ENCODE results near the gene GIGYF2. TPM values are rescaled to one million over a fixed set of nuclear protein-coding genes. Genes with fewer than 3 reads are reported as not detected.

GIGYF2 gene
- total and polyA plus RNA-seq, 2 of the 13 experiments (the other 11 are each of a cell fraction or from before 2014, with no cell fraction given) = 44.9 to 73.5 TPM

- TF ChIP-seq ZNF616 (CRISPR knock-in tag; IDR thresholded peaks at IDR 0.05; ENCODE audit: low read depth) (peak; percentile 17; the same call in 1 of the 2 replicates), TFE3 (CRISPR knock-in tag; IDR thresholded peaks at IDR 0.05) (peak; percentile 71; the same call in 1 of the 2 replicates), RELA (CRISPR knock-in tag; IDR thresholded peaks at IDR 0.05) (no peak), GLMP (CRISPR knock-in tag; IDR thresholded peaks at IDR 0.05; ENCODE audit: borderline replicate concordance) (peak; percentile 68; the same call in 1 of the 2 replicates), ZFP41 (CRISPR knock-in tag; IDR thresholded peaks at IDR 0.05; ENCODE audit: borderline replicate concordance) (no peak), NCOA5 (CRISPR knock-in tag; IDR thresholded peaks at IDR 0.05) (no peak), ZNF12 (CRISPR knock-in tag; IDR thresholded peaks at IDR 0.05) (no peak), SRY (CRISPR knock-in tag; IDR thresholded peaks at IDR 0.05) (peak; percentile 87), NR0B2 (CRISPR knock-in tag; IDR thresholded peaks at IDR 0.05) (peak; percentile 97; the same call in 1 of the 2 replicates), ZFAT (CRISPR knock-in tag; conservative IDR thresholded peaks at IDR 0.05) (0 out of 2 replicates have a peak, but pooled peaks have one; percentile 35), CC2D1A (CRISPR knock-in tag; IDR thresholded peaks at IDR 0.05) (no peak), PHF5A (CRISPR knock-in tag; IDR thresholded peaks at IDR 0.05; ENCODE audit: low read depth, unreplicated experiment) (peak; percentile 75), JUNB (CRISPR knock-in tag; IDR thresholded peaks at IDR 0.05; ENCODE audit: borderline replicate concordance) (no peak), ZNF816 (CRISPR knock-in tag; IDR thresholded peaks at IDR 0.05; ENCODE audit: borderline replicate concordance) (peak; percentile 70; the same call in 1 of the 2 replicates), ZBTB38 (CRISPR knock-in tag; IDR thresholded peaks at IDR 0.05) (peak; percentile 80; the same call in 1 of the 2 replicates), ZNF563 (CRISPR knock-in tag; IDR thresholded peaks at IDR 0.05) (peak; percentile 81), ARID4A (CRISPR knock-in tag; IDR thresholded peaks at IDR 0.05; ENCODE audit: borderline replicate concordance) (peak; percentile 96; the same call in 1 of the 2 replicates), MED8 (CRISPR knock-in tag; IDR thresholded peaks at IDR 0.05; ENCODE audit: insufficient replicate concordance) (no peak), ZFX (CRISPR knock-in tag; IDR thresholded peaks at IDR 0.05; ENCODE audit: low read depth) (peak; percentile 100), SAFB2 (CRISPR knock-in tag; IDR thresholded peaks at IDR 0.05; ENCODE audit: borderline replicate concordance, low read depth) (no peak; the same call in 1 of the 2 replicates), SNAPC2 (CRISPR knock-in tag; IDR thresholded peaks at IDR 0.05) (no peak; the same call in 1 of the 2 replicates)
Observed at GRCh38 chr2:232697059-232697806, at the start of gene GIGYF2 (continued).
